ENCODE measurements around the gene FABP1.

The FABP1 gene

GRCh38 chr2:88116669-88117432 lies 11.0 kb downstream of the FABP1 start:
- no peak overlapping the region for H3K4me3 ChIP-seq (ENCODE audit: low read depth, low read length)

GRCh38 chr2:88115825-88116518 lies 11.9 kb downstream of the FABP1 start:
- no peak overlapping the region for H3K4me3 ChIP-seq (ENCODE audit: low read depth, low read length)

DNA sequence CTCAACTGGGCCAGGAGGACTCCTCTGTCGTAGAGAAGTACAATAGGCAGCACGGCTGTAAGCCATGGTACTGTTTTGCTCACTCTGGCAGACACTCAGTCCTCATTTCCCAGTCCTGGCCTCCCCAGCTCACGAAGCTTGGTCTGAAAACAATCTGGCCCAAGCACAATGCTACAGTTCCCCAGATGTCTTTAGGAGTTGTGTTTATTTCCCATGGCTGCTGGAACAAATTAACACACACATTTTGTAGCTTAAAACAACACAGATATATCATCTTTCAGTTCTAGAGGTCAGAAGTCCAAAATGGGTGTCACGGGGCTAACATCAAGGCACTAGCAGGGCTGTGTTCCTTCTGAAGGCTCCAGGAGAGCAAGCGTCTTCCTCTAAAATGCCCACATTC lies 13.0 kb downstream of the FABP1 start:
- H3K4me3 ChIP-seq (ENCODE audit: low read depth, low read length) = no peak overlapping the region

- no peak overlapping the region for H3K4me3 ChIP-seq (ENCODE audit: low read depth, low read length)
These were observed 14.8 kb downstream of the FABP1 start for GRCh38 chr2:88113069-88113468.

GRCh38 chr2:88110830-88111229 lies 17.0 kb downstream of the FABP1 start:
- no peak overlapping the region for H3K4me3 ChIP-seq (ENCODE audit: low read depth, low read length)

DNA sequence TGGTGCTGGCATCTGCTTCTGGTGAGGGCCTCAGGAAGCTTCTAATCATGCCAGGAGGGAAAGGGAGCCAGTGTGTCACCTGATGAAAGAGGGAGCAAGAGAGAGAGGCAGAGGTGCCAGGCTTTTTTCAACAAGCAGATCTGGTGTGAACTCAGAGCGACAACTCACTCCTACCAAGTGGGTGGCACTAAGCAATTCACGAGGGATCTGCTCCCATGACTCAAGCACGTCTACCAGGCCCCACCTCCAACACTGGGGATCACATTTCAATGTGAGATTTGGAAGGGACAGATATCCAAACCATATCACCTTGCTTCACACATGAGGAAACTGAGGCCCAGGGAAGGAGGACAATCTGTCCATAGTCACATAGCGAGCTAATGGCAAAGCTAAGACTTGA lies 19.1 kb downstream of the FABP1 start:
- H3K4me3 ChIP-seq (ENCODE audit: low read depth, low read length) = no peak overlapping the region

- no peak overlapping the region for H3K4me3 ChIP-seq (ENCODE audit: low read depth, low read length)
These were observed 27.4 kb downstream of the FABP1 start for GRCh38 chr2:88100489-88100858.

- H3K4me3 ChIP-seq (ENCODE audit: low read depth, low read length) = no peak overlapping the region
These were observed 27.9 kb downstream of the FABP1 start for GRCh38 chr2:88099798-88100488.

GRCh38 chr2:88098558-88098900 lies 29.3 kb downstream of the FABP1 start:
- H3K4me3 ChIP-seq (ENCODE audit: low read depth, low read length) = no peak overlapping the region

- no peak overlapping the region for H3K4me3 ChIP-seq (ENCODE audit: low read depth, low read length)
These were observed 29.8 kb downstream of the FABP1 start for GRCh38 chr2:88097891-88098557.

DNA sequence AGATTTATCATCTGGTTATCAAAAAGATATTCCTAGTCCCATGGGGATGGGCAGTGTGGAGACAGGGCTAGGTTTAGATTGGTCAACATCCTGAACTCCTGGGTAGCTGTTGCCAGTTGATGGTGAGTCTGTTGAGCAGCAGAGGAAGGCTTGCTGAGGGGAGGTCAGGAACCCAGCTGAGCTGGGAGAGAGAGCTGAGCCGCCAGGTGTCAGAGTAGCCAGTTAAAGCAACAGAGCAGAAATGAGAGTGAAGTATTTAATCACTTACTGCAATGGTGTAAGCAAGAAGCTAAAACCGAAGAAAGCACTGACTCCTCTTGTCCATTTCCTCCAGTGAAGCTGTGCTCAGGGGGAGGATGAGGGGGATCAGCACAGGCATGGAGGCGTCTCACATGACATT lies 30.7 kb downstream of the FABP1 start:
- no peak overlapping the region for H3K4me3 ChIP-seq (ENCODE audit: low read depth, low read length)

GRCh38 chr2:88096708-88097107 lies 31.2 kb downstream of the FABP1 start:
- no peak overlapping the region for H3K4me3 ChIP-seq (ENCODE audit: low read depth, low read length)

GRCh38 chr2:88095022-88095421 lies 32.8 kb downstream of the FABP1 start:
- H3K4me3 ChIP-seq (ENCODE audit: low read depth, low read length) = no peak overlapping the region

DNA sequence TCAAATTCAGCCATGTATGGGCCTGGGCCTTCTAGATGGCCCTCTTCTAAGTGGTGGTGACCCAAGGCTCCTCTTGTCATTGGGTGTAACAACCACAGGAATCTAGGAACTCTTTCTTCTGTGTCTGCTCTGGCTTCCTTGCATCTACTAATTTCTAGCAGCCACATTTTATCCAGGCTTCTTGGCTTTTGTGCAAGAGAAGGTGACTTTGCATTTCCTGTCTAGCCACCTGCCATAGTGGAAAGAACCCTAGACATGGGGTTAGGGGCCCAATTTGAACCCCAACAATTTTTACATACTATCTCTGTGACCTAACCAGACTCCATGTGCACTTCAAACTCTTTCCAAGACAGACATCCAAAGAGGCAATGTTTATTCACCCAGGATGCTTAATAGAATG lies 35.1 kb downstream of the FABP1 start:
- no peak overlapping the region for H3K4me3 ChIP-seq (ENCODE audit: low read depth, low read length)

DNA sequence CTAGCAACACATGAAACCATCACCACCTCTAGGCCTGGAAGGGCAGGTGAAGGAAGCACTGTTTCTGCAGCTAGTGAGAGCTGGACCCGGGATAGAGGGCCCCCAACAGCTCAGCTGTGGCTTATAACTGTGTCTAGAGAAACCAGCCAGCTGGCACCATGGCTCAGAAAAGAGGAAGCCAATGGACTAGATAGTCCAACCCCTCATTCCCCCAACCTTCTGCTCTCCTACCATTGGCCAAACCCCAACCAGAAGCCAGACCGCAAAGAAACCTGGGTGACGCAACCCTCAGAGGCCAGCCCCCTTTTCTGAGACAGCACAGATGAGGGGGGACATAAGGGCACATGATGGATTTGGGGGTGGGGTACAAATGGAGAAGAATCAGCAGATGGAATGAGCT lies 35.9 kb downstream of the FABP1 start:
- H3K4me3 ChIP-seq (ENCODE audit: low read depth, low read length) = no peak overlapping the region

DNA sequence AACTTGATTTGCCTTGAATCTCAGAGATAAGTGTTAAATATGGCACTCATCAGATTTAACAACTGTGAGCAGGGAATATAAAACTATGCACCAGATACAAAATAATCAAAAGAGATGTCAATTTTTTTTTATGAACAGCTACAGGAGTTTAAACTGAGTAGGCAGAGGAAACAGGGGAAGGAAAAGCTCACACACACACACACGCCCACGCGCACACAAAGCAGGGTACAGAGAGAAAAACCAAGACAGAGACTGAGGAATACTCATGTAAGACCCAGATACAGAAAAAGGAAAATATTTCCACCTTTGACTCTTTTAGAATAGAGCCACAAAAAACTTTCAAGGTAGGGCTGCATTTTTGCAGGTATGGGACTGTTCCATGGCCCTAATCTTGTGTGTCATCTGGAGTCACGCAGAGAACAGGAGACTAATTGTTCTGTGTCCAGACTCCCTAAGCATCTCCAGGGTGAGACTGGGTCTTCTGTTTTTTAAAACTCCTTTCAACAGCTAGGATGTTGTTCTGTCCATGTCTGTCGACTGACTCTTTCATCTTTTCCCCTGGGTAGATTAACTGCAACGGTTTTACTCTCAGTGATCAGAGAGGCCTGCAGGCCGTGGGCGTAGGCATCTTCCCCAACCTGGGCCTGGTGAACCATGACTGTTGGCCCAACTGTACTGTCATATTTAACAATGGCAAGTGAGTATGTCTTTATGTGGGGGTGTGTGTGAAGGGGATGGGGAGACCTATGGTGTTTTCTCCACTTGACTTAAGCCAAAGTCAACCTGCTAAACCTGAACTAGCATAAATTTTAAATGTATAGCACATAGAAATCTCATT lies 37.2 kb downstream of the FABP1 start:
- H3K4me3 ChIP-seq (ENCODE audit: low read depth, low read length) = no peak overlapping the region

- no peak overlapping the region for H3K4me3 ChIP-seq (ENCODE audit: low read depth, low read length)
These were observed 38.9 kb downstream of the FABP1 start for GRCh38 chr2:88088999-88089398.

GRCh38 chr2:88087763-88088162 lies 40.1 kb downstream of the FABP1 start:
- H3K4me3 ChIP-seq (ENCODE audit: low read depth, low read length) = no peak overlapping the region

GRCh38 chr2:88087073-88087472 lies 40.8 kb downstream of the FABP1 start:
- H3K4me3 ChIP-seq (ENCODE audit: low read depth, low read length) = no peak overlapping the region

- no peak overlapping the region for H3K4me3 ChIP-seq (ENCODE audit: low read depth, low read length)
These were observed 41.5 kb downstream of the FABP1 start for GRCh38 chr2:88086401-88086800.

DNA sequence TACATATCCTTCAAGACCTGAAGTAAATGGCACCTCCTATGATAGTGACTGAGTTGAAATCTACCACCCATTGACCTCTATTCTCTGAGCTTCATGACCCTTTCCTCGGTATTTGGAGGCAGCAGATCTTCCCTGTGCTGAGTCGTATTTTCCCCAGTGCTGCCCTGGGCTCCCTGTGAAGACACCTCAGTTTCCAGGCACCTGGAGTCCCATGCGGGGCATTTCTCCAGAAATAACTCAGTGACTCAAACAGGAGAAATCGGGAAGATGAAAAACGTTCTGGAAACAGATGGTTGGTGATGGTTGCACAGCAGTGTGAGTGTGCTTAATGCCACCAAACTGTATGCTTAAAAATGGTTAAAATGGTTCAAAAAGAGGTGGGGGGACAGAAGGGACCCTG lies 42.3 kb downstream of the FABP1 start:
- H3K4me3 ChIP-seq (ENCODE audit: low read depth, low read length) = no peak overlapping the region

All from iPS-11a (cell line).